ENCODE measurements around the gene GLTPD2. TPM values are rescaled to one million over a fixed set of nuclear protein-coding genes. Genes with fewer than 3 reads are reported as not detected.

GLTPD2 gene
- total RNA-seq, 1 donor from 2014 or later = not detected

DNA sequence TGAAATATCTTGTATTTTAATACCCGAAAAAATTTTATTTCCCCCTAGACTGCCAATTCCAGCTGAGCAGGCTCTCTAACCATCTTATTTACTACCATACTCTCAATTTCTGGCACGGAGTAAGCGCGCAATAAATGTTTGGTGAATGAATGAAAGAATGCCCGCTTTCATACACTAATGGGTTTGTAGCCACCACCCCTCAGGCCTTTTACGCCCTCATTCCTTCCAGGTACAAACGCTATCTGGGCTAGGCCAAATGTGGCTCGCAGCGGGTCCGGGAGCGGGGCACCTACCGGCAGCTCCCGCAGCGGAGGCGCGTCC lies 17.7 kb downstream of the GLTPD2 start:
- Mint-ChIP-seq H3K27me3 (ENCODE audit: low read depth) (no peaks in the 10 kb centered on the region), H3K4me3 (ENCODE audit: low read depth) (peak overlapping the region; percentile 68), H3K36me3 (ENCODE audit: low read depth) (peaks cover 10% of the 10 kb centered on the region), H3K4me1 (ENCODE audit: low read depth) (peaks cover 11% of the 10 kb centered on the region), H3K27ac (no peak overlapping the region), H3K9me3 (no peaks in the 10 kb centered on the region)
- DNase-seq (ENCODE audit: low spot score) = no peak
- intact Hi-C loops (cut with micrococcal nuclease) = no loop called here

GRCh38 chr17:4806777-4807604 lies 18.2 kb downstream of the GLTPD2 start, which contains the start of gene PLD2:
Gene PLD2, plus strand, starts transcription at chr17:4807152. Its CDS starts 621 bp downstream, at chr17:4807773.
- no peak within 1 kb of the TSS for H3K27ac Mint-ChIP-seq

GRCh38 chr17:4807605-4808377 lies 19.0 kb downstream of the GLTPD2 start:
- Mint-ChIP-seq H3K27ac (no peak overlapping the region), H3K4me1 (ENCODE audit: low read depth) (peaks cover 11% of the 10 kb centered on the region), H3K36me3 (ENCODE audit: low read depth) (peaks cover 10% of the 10 kb centered on the region), H3K4me3 (ENCODE audit: low read depth) (peak overlapping the region; percentile 77), H3K9me3 (no peaks in the 10 kb centered on the region), H3K27me3 (ENCODE audit: low read depth) (no peaks in the 10 kb centered on the region)
- intact Hi-C loops (cut with micrococcal nuclease) = no loop called here
- no peak for DNase-seq (ENCODE audit: low spot score)

More at GRCh38 chr17:4806777-4807604, 18.2 kb downstream of the GLTPD2 start, which contains the start of gene PLD2:
- Mint-ChIP-seq H3K27me3 (ENCODE audit: low read depth) (no peaks in the 10 kb centered on the region), H3K4me1 (ENCODE audit: low read depth) (peaks cover 11% of the 10 kb centered on the region), H3K36me3 (ENCODE audit: low read depth) (peaks cover 10% of the 10 kb centered on the region), H3K9me3 (no peaks in the 10 kb centered on the region), H3K4me3 (ENCODE audit: low read depth) (peak within 1 kb of the TSS; percentile 77)
- intact Hi-C loops (cut with micrococcal nuclease) = no loop called here
- peak; percentile 85 for DNase-seq (ENCODE audit: low spot score)

DNA sequence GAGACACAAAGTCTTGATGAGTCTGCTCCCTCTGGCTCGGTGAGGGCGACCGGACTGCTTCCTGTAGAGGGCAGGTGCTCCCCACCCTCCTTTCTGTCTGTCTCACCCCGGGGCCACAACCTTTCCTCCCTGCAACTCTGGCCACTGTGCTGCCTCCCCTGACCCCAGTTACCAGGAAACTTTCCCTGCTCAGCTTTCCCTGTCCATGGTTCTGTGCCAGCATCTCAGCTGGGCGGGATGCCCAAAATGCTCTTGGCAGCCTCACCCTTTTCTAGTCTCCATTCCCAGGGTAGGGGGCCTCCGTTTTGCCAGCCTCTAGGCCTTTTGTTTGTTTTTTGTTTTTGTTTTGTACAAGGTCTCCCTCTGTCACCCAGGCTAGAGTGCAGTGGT lies 19.6 kb downstream of the GLTPD2 start:
- no peak for DNase-seq (ENCODE audit: low spot score)
- no peaks in the 10 kb centered on the region for H3K27me3 Mint-ChIP-seq (ENCODE audit: low read depth)
- H3K9me3 Mint-ChIP-seq = no peaks in the 10 kb centered on the region
- no peak overlapping the region for H3K27ac Mint-ChIP-seq
- intact Hi-C loops (cut with micrococcal nuclease) = no loop called here
- H3K4me1 Mint-ChIP-seq (ENCODE audit: low read depth) = peaks cover 11% of the 10 kb centered on the region
- peak overlapping the region; percentile 77 for H3K4me3 Mint-ChIP-seq (ENCODE audit: low read depth)
- peaks cover 10% of the 10 kb centered on the region for H3K36me3 Mint-ChIP-seq (ENCODE audit: low read depth)

- Mint-ChIP-seq H3K4me1 (ENCODE audit: low read depth) (peaks cover 11% of the 10 kb centered on the region), H3K9me3 (no peaks in the 10 kb centered on the region), H3K27ac (no peak overlapping the region), H3K27me3 (ENCODE audit: low read depth) (no peaks in the 10 kb centered on the region), H3K36me3 (ENCODE audit: low read depth) (peaks cover 10% of the 10 kb centered on the region), H3K4me3 (ENCODE audit: low read depth) (no peak overlapping the region)
- intact Hi-C loops (cut with micrococcal nuclease) = no loop called here
- DNase-seq (ENCODE audit: low spot score) = no peak
Observed at GRCh38 chr17:4810696-4811290, 22.0 kb downstream of the GLTPD2 start.

- Mint-ChIP-seq H3K4me1 (ENCODE audit: low read depth) (peaks cover 5% of the 10 kb centered on the region), H3K27me3 (ENCODE audit: low read depth) (no peaks in the 10 kb centered on the region), H3K36me3 (ENCODE audit: low read depth) (peaks cover 10% of the 10 kb centered on the region), H3K27ac (no peak overlapping the region), H3K9me3 (no peaks in the 10 kb centered on the region), H3K4me3 (ENCODE audit: low read depth) (no peak overlapping the region)
- intact Hi-C loops (cut with micrococcal nuclease) = no loop called here
- no peak for DNase-seq (ENCODE audit: low spot score)
Observed at GRCh38 chr17:4811471-4811870, 22.7 kb downstream of the GLTPD2 start.

- H3K36me3 Mint-ChIP-seq (ENCODE audit: low read depth) = peaks cover 10% of the 10 kb centered on the region
- DNase-seq (ENCODE audit: low spot score) = no peak
- intact Hi-C loops (cut with micrococcal nuclease) = no loop called here
- H3K4me1 Mint-ChIP-seq (ENCODE audit: low read depth) = peaks cover 2% of the 10 kb centered on the region
- no peaks in the 10 kb centered on the region for H3K27me3 Mint-ChIP-seq (ENCODE audit: low read depth)
- no peaks in the 10 kb centered on the region for H3K9me3 Mint-ChIP-seq
- no peak overlapping the region for H3K27ac Mint-ChIP-seq
- no peak overlapping the region for H3K4me3 Mint-ChIP-seq (ENCODE audit: low read depth)
Observed at GRCh38 chr17:4812690-4813089, 23.9 kb downstream of the GLTPD2 start.

GRCh38 chr17:4815043-4815675 lies 26.4 kb downstream of the GLTPD2 start:
- no peaks in the 10 kb centered on the region for H3K4me1 Mint-ChIP-seq (ENCODE audit: low read depth)
- DNase-seq (ENCODE audit: low spot score) = no peak
- no peak overlapping the region for H3K27ac Mint-ChIP-seq
- H3K4me3 Mint-ChIP-seq (ENCODE audit: low read depth) = no peak overlapping the region
- no peaks in the 10 kb centered on the region for H3K27me3 Mint-ChIP-seq (ENCODE audit: low read depth)
- intact Hi-C loops (cut with micrococcal nuclease) = no loop called here
- H3K36me3 Mint-ChIP-seq (ENCODE audit: low read depth) = peaks cover 5% of the 10 kb centered on the region
- no peaks in the 10 kb centered on the region for H3K9me3 Mint-ChIP-seq

DNA sequence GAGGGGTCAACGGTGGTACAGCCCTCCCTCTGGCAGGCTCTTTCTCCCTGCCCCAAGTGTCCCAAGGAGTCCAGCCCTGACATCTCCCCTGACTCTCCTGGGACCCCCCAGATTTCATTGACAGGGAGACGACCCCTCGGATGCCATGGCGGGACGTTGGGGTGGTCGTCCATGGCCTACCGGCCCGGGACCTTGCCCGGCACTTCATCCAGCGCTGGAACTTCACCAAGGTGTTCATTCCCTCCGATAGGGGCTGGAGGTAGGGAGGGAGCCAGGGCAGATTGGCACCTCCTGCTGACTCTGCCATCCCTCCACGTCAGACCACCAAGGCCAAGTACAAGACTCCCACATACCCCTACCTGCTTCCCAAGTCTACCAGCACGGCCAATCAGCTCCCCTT lies 28.1 kb downstream of the GLTPD2 start:
- no peaks in the 10 kb centered on the region for H3K9me3 Mint-ChIP-seq
- no peak for DNase-seq (ENCODE audit: low spot score)
- H3K4me1 Mint-ChIP-seq (ENCODE audit: low read depth) = no peaks in the 10 kb centered on the region
- no peaks in the 10 kb centered on the region for H3K27me3 Mint-ChIP-seq (ENCODE audit: low read depth)
- no peak overlapping the region for H3K4me3 Mint-ChIP-seq (ENCODE audit: low read depth)
- no peaks in the 10 kb centered on the region for H3K36me3 Mint-ChIP-seq (ENCODE audit: low read depth)
- intact Hi-C loops (cut with micrococcal nuclease) = no loop called here
- H3K27ac Mint-ChIP-seq = no peak overlapping the region

DNA sequence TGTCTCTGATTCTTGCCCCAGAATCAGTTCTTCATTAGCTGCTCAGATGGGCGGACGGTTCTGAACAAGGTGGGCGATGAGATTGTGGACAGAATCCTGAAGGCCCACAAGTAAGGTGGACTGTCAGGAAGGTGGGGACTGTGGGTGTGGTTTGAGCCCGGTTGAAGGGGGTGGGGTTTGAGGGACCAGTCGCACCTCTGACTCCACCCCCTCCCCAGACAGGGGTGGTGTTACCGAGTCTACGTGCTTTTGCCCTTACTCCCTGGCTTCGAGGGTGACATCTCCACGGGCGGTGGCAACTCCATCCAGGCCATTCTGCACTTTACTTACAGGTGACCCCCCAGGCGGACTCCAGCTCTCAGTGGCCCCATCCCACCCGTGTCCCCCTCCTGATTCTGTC lies 29.5 kb downstream of the GLTPD2 start:
- no peaks in the 10 kb centered on the region for H3K36me3 Mint-ChIP-seq (ENCODE audit: low read depth)
- intact Hi-C loops (cut with micrococcal nuclease) = no loop called here
- no peak overlapping the region for H3K27ac Mint-ChIP-seq
- H3K4me3 Mint-ChIP-seq (ENCODE audit: low read depth) = no peak overlapping the region
- H3K9me3 Mint-ChIP-seq = no peaks in the 10 kb centered on the region
- H3K27me3 Mint-ChIP-seq (ENCODE audit: low read depth) = no peaks in the 10 kb centered on the region
- DNase-seq (ENCODE audit: low spot score) = no peak
- H3K4me1 Mint-ChIP-seq (ENCODE audit: low read depth) = no peaks in the 10 kb centered on the region

- H3K36me3 Mint-ChIP-seq (ENCODE audit: low read depth) = no peaks in the 10 kb centered on the region
- no peaks in the 10 kb centered on the region for H3K4me1 Mint-ChIP-seq (ENCODE audit: low read depth)
- no peak overlapping the region for H3K4me3 Mint-ChIP-seq (ENCODE audit: low read depth)
- H3K27ac Mint-ChIP-seq = no peak overlapping the region
- intact Hi-C loops (cut with micrococcal nuclease) = no loop called here
- DNase-seq (ENCODE audit: low spot score) = no peak
- H3K9me3 Mint-ChIP-seq = no peaks in the 10 kb centered on the region
- H3K27me3 Mint-ChIP-seq (ENCODE audit: low read depth) = no peaks in the 10 kb centered on the region
Observed at GRCh38 chr17:4822835-4823234, 34.1 kb downstream of the GLTPD2 start.

DNA sequence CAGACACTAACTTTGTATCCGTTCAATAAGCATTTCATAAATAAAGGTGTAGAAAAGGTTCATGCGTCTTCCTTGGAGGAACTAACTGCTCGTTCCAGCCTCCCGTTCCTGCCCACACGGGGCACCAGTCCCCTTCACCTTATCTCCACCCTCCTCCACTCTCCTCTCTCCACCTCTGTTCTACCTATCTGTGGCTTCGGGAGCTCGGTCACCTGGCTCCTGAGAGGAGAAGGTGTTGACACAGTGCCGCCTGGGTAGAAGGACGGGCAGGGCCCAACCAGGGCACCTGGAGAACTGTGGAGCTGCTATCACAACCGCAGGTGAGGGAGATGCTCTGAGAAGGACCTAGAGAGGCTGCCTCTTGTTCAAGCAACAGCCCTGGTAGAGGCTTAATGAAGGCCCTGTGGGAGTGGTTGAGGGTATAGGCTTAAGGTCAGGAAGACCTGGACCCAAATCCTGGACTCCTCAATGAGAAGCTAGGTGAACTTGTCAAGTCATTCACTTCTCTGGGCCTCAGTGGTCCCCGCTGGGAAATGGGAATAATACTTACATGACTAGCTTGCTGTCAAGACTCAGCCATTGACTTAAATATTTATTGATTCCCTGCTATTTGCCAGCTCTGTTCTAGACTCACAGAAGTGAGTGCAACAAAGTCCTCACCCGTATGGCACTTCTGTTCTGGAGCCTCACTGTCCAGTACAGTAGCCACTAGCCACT lies 34.8 kb downstream of the GLTPD2 start:
- H3K27ac Mint-ChIP-seq = no peak overlapping the region
- intact Hi-C loops (cut with micrococcal nuclease) = no loop called here
- no peaks in the 10 kb centered on the region for H3K9me3 Mint-ChIP-seq
- H3K4me3 Mint-ChIP-seq (ENCODE audit: low read depth) = no peak overlapping the region
- DNase-seq (ENCODE audit: low spot score) = no peak
- H3K27me3 Mint-ChIP-seq (ENCODE audit: low read depth) = no peaks in the 10 kb centered on the region
- H3K36me3 Mint-ChIP-seq (ENCODE audit: low read depth) = no peaks in the 10 kb centered on the region
- H3K4me1 Mint-ChIP-seq (ENCODE audit: low read depth) = no peaks in the 10 kb centered on the region

All from activated T-helper 2 cell treated with anti-CD3 and anti-CD28 coated beads, Interferon-gamma antibody, Interleukin-2, Interleukin-4, amounts not matched to agents 10 μg/mL and 5 μg/mL and 100 μg/mL, durations not matched to agents 14 hours and 24 hours and 36 hours (primary cell).